GM12872 (cell line): ENCODE measurements around the gene RNF32.

ENCODE experiments used
- TF ChIP-seq, protein P1 (sequence below): IDR thresholded peaks from 3 replicates; pipeline ENCODE4 v1.5.1; 2011; ENCODE audit warnings: low read depth, mild to moderate bottlenecking, low read length, moderate library complexity; ENCODE audit not compliant: insufficient read depth

The RNF32 gene

GRCh38 chr7:156610130-156610529 lies 30.4 kb upstream of the RNF32 start:
- TF ChIP-seq, protein P1, sequence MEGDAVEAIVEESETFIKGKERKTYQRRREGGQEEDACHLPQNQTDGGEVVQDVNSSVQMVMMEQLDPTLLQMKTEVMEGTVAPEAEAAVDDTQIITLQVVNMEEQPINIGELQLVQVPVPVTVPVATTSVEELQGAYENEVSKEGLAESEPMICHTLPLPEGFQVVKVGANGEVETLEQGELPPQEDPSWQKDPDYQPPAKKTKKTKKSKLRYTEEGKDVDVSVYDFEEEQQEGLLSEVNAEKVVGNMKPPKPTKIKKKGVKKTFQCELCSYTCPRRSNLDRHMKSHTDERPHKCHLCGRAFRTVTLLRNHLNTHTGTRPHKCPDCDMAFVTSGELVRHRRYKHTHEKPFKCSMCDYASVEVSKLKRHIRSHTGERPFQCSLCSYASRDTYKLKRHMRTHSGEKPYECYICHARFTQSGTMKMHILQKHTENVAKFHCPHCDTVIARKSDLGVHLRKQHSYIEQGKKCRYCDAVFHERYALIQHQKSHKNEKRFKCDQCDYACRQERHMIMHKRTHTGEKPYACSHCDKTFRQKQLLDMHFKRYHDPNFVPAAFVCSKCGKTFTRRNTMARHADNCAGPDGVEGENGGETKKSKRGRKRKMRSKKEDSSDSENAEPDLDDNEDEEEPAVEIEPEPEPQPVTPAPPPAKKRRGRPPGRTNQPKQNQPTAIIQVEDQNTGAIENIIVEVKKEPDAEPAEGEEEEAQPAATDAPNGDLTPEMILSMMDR, result no peak

DNA sequence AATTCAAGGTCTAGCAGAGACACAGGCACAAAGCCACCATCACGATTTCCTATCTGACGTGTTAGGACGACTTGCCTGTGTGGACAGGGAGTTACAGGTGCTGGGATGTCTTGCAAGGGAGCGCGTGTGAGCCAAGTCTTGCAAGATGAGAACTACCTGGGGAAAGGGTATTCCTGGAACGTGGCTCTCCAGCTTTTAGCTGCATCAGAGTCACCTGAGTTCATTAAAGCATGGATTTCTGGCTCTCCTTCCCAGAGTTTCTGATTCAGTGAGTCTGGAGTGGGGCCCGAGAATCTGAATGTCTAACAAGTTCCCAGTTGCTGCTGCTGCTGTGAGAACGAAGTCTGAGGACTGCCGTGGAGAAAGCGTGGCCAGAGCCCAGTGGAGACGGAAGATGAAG lies 30.0 kb upstream of the RNF32 start:
- TF ChIP-seq, protein P1, result no peak

DNA sequence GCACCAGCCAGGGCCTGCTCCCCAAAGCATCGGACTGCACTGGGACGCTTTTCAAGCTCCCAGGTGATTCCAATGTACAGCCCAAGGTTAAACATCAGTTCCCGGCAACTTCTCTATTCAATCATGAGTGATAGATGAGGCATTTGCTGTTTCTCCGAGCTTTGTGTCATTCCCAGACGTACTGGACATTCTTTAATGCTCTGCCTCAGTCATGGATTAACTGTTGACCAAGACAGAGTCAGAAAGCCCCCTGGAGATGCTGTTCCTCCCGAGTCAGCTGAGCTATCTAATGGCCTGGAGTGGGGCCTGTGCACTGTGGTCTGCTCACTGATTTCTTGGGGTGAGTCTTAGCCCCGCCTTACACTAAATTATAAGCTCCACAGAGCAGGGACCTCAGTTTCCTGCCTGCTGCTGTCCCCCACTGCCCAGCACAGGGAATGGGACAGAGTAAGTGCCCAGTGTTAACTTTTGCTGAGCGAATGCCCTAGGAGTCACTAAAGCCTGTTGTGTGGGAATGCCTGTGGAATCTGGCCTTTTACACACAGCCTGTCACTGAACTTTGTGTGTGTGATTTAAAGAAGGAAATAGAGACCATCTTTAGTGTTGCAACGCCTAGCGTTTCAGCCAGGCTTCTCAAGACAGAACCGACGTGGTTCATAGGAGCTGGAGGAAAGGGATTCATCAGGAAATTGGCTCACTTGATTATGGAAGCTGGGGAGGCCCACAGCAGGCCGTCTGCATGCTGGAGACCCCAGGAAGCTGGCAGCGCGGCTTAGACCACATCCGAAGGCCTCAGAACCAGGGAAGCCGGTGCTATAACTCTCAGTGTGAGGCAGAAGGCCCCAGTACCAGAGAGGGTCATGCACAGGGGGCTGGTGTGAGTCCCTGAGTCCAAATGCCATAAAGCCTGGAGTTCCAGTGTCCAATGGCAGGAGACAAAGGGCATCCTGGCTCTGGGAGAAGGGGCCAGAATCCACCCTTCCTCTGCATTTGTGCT lies 29.3 kb upstream of the RNF32 start:
- TF ChIP-seq, protein P1, result no peak

- TF ChIP-seq, protein P1, result no peak
Measured at GRCh38 chr7:156612930-156613329, 27.6 kb upstream of the RNF32 start.

- TF ChIP-seq, protein P1, result no peak
Measured at GRCh38 chr7:156614434-156615264, 25.9 kb upstream of the RNF32 start.

GRCh38 chr7:156616269-156617202 lies 24.0 kb upstream of the RNF32 start:
- TF ChIP-seq, protein P1, result no peak

DNA sequence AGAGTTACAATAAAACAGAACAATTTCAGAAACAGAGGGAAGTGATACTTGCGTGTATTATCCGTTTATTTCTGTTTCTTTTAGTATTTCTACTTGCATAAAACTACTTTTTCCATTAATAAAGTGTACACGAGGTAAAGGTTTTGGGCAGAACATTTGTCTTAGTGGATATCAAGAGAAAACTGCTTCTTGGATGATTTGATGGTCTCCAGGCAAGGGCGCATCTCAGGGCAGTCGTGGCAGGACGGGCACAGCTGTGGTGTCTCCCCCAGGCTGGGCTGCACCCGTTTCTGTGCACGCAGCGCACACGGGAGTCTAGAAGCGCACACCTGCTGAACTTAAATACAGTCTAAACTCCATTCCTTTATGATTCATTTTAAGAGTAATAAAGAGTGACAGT lies 23.4 kb upstream of the RNF32 start:
- TF ChIP-seq, protein P1, result no peak
